ENCODE data around the gene NYNRIN.

GRCh38 chr14:24409956-24410355 is 11.2 kb downstream of the NYNRIN start:
- TF ChIP-seq ZSCAN18 (CRISPR knock-in tag; IDR thresholded peaks at IDR 0.05), result no peak
- TF ChIP-seq CTCF (IDR thresholded peaks at IDR 0.05), result no peak
- no peak for TF ChIP-seq JUN (CRISPR knock-in tag; IDR thresholded peaks at IDR 0.05)
- TF ChIP-seq MAX (CRISPR knock-in tag; IDR thresholded peaks at IDR 0.05), result no peak
- TF ChIP-seq ZNF425 (CRISPR knock-in tag; conservative IDR thresholded peaks at IDR 0.05), result no peak
- TF ChIP-seq ZBTB43 (CRISPR knock-in tag; IDR thresholded peaks at IDR 0.05), result no peak
- TF ChIP-seq FOXP4 (CRISPR knock-in tag; IDR thresholded peaks at IDR 0.05), result no peak
- no peak for TF ChIP-seq PRDM15 (CRISPR knock-in tag; IDR thresholded peaks at IDR 0.05)
- no peak for TF ChIP-seq TEAD4 (CRISPR knock-in tag; IDR thresholded peaks at IDR 0.05)
- TF ChIP-seq NR2C2 (CRISPR knock-in tag; IDR thresholded peaks at IDR 0.05), result no peak
- no peak for TF ChIP-seq SMAD3 (CRISPR knock-in tag; IDR thresholded peaks at IDR 0.05; ENCODE audit: borderline replicate concordance)

Measured in WTC11 (cell line).